ENCODE results near the gene PINK1. TPM values are rescaled to one million over a fixed set of nuclear protein-coding genes. Genes with fewer than 3 reads are reported as not detected.

Gene PINK1
- total and polyA plus RNA-seq, 4 donors: 37.5 to 45.4 (median 40.8) TPM

DNA sequence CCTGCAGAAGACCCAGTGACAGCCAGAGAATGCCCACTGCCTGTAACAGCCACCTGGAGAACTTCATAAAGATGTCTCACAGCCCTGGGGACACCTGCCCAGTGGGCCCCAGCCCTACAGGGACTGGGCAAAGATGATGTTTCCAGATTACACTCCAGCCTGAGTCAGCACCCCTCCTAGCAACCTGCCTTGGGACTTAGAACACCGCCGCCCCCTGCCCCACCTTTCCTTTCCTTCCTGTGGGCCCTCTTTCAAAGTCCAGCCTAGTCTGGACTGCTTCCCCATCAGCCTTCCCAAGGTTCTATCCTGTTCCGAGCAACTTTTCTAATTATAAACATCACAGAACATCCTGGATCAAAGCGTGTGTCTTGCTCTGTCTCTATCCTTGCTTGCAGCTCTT, 14.7 kb upstream of the PINK1 start:
- Histone ChIP-seq H3K27me3 (ENCODE audit: control insufficient read depth in 3 of 3, insufficient read depth in 3 of 3, low read length in 2 of 3) (no peaks in the 10 kb centered on the region), H3K4me3 (no peak overlapping the region), H3K27ac (ENCODE audit: low read depth in 1 of 2, low read length in 1 of 2) (no peak overlapping the region), H3K9ac (ENCODE audit: insufficient read depth in 1 of 2, low read length in 2 of 2) (no peak overlapping the region), H3K9me3 (ENCODE audit: control insufficient read depth in 4 of 4, insufficient read depth in 3 of 4, low read length in 3 of 4) (no peaks in the 10 kb centered on the region), H3K4me1 (ENCODE audit: control insufficient read depth in 5 of 5, insufficient read depth in 5 of 5, low read length in 5 of 5) (no peaks in the 10 kb centered on the region), H3K36me3 (ENCODE audit: control insufficient read depth in 4 of 4, insufficient read depth in 4 of 4, low read length in 4 of 4) (no peaks in the 10 kb centered on the region)
- DNase-seq (no peak), ATAC-seq (ENCODE audit: insufficient read depth, low FRiP score) (no peak)
- 48 to 54% methylated on average over 4 of the region's 4 CpGs for WGBS, 2 donors
- TF ChIP-seq, protein P1, sequence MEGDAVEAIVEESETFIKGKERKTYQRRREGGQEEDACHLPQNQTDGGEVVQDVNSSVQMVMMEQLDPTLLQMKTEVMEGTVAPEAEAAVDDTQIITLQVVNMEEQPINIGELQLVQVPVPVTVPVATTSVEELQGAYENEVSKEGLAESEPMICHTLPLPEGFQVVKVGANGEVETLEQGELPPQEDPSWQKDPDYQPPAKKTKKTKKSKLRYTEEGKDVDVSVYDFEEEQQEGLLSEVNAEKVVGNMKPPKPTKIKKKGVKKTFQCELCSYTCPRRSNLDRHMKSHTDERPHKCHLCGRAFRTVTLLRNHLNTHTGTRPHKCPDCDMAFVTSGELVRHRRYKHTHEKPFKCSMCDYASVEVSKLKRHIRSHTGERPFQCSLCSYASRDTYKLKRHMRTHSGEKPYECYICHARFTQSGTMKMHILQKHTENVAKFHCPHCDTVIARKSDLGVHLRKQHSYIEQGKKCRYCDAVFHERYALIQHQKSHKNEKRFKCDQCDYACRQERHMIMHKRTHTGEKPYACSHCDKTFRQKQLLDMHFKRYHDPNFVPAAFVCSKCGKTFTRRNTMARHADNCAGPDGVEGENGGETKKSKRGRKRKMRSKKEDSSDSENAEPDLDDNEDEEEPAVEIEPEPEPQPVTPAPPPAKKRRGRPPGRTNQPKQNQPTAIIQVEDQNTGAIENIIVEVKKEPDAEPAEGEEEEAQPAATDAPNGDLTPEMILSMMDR (IDR thresholded peaks at IDR 0.05; ENCODE audit: control extremely low read depth, extremely low read depth): no peak

DNA sequence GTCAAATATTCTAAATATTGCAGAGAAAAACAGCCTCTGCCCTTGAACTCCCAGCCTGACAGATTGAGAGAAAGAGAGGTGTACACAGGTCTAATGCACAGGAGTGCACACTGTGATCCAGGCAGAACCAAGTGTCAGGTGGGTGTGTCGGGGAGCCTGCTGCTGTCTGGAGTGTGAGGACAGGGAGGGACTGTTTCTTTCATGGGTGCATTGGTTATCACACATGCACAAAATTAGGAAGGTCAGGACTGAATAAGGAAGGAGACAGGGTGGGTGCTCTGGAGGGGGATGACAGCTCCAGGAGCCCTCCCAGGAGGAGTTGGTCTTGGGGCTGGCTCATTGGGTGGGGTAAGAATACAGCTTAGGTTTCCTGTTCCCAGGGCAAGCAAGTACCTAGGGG, 13.3 kb upstream of the PINK1 start:
- H3K4me1 ChIP-seq (ENCODE audit: control insufficient read depth in 5 of 5, insufficient read depth in 5 of 5, low read length in 5 of 5): no peaks in the 10 kb centered on the region
- TF ChIP-seq, protein P1 (IDR thresholded peaks at IDR 0.05; ENCODE audit: control extremely low read depth, extremely low read depth): no peak
- H3K4me3 ChIP-seq: no peak overlapping the region
- no peaks in the 10 kb centered on the region for H3K9me3 ChIP-seq (ENCODE audit: control insufficient read depth in 4 of 4, insufficient read depth in 3 of 4, low read length in 3 of 4)
- H3K27ac ChIP-seq (ENCODE audit: low read depth in 1 of 2, low read length in 1 of 2): no peak overlapping the region
- 84 to 95% methylated on average over 1 of the region's 1 CpG for WGBS, 2 donors
- H3K27me3 ChIP-seq (ENCODE audit: control insufficient read depth in 3 of 3, insufficient read depth in 3 of 3, low read length in 2 of 3): peaks cover 0 to 2% (median 0%) of the 10 kb centered on the region in 3 donors
- no peak for ATAC-seq (ENCODE audit: insufficient read depth, low FRiP score)
- no peak overlapping the region for H3K9ac ChIP-seq (ENCODE audit: insufficient read depth in 1 of 2, low read length in 2 of 2)
- no peak for DNase-seq
- H3K36me3 ChIP-seq (ENCODE audit: control insufficient read depth in 4 of 4, insufficient read depth in 4 of 4, low read length in 4 of 4): no peaks in the 10 kb centered on the region

- WGBS, 2 donors: 72 to 91% methylated on average over 6 of the region's 6 CpGs
- peaks cover 0 to 2% (median 0%) of the 10 kb centered on the region in 3 donors for H3K27me3 ChIP-seq (ENCODE audit: control insufficient read depth in 3 of 3, insufficient read depth in 3 of 3, low read length in 2 of 3)
- H3K9ac ChIP-seq (ENCODE audit: insufficient read depth in 1 of 2, low read length in 2 of 2): no peak overlapping the region
- no peak overlapping the region for H3K27ac ChIP-seq (ENCODE audit: low read depth in 1 of 2, low read length in 1 of 2)
- H3K36me3 ChIP-seq (ENCODE audit: control insufficient read depth in 4 of 4, insufficient read depth in 4 of 4, low read length in 4 of 4): no peaks in the 10 kb centered on the region
- no peaks in the 10 kb centered on the region for H3K4me1 ChIP-seq (ENCODE audit: control insufficient read depth in 5 of 5, insufficient read depth in 5 of 5, low read length in 5 of 5)
- TF ChIP-seq, protein P1 (IDR thresholded peaks at IDR 0.05; ENCODE audit: control extremely low read depth, extremely low read depth): no peak
- DNase-seq (no peak), ATAC-seq (ENCODE audit: insufficient read depth, low FRiP score) (no peak)
- no peak overlapping the region for H3K4me3 ChIP-seq
- H3K9me3 ChIP-seq (ENCODE audit: control insufficient read depth in 4 of 4, insufficient read depth in 3 of 4, low read length in 3 of 4): no peaks in the 10 kb centered on the region
Observed at GRCh38 chr1:20621012-20621411, 12.2 kb upstream of the PINK1 start.

DNA sequence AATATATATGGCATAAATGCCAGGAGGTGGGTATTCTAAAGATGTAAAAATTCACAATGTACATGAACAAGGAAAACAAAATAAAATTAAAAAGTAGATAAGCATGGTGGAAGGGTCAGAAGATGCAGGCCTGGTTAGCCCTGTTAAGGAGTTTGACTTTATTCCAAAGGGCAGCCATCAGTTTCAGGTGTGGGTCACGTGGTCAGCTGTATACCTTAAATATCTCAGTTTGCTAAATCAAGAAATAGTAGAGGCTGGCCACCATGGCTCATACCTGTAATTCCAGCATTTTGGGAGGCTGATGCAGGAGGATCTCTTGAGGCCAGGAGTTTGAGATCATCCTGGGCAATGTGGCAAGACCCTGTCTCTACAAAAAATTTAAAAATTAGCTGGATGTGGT, 8.5 kb upstream of the PINK1 start:
- Histone ChIP-seq H3K9ac (ENCODE audit: insufficient read depth in 1 of 2, low read length in 2 of 2) (no peak overlapping the region), H3K36me3 (ENCODE audit: control insufficient read depth in 4 of 4, insufficient read depth in 4 of 4, low read length in 4 of 4) (no peaks in the 10 kb centered on the region), H3K27ac (ENCODE audit: low read depth in 1 of 2, low read length in 1 of 2) (no peak overlapping the region), H3K27me3 (ENCODE audit: control insufficient read depth in 3 of 3, insufficient read depth in 3 of 3, low read length in 2 of 3) (peaks cover 0 to 2% (median 0%) of the 10 kb centered on the region in 3 donors), H3K9me3 (ENCODE audit: control insufficient read depth in 4 of 4, insufficient read depth in 3 of 4, low read length in 3 of 4) (no peaks in the 10 kb centered on the region), H3K4me3 (no peak overlapping the region), H3K4me1 (ENCODE audit: control insufficient read depth in 5 of 5, insufficient read depth in 5 of 5, low read length in 5 of 5) (no peaks in the 10 kb centered on the region)
- TF ChIP-seq, protein P1 (IDR thresholded peaks at IDR 0.05; ENCODE audit: control extremely low read depth, extremely low read depth): no peak
- 94 to 95% methylated on average over 1 of the region's 1 CpG for WGBS, 2 donors
- ATAC-seq (ENCODE audit: insufficient read depth, low FRiP score): no peak
- no peak for DNase-seq

All from lung (tissue), 12 donors.